ENCODE measurements around the gene CALM3.

CALM3 gene

DNA sequence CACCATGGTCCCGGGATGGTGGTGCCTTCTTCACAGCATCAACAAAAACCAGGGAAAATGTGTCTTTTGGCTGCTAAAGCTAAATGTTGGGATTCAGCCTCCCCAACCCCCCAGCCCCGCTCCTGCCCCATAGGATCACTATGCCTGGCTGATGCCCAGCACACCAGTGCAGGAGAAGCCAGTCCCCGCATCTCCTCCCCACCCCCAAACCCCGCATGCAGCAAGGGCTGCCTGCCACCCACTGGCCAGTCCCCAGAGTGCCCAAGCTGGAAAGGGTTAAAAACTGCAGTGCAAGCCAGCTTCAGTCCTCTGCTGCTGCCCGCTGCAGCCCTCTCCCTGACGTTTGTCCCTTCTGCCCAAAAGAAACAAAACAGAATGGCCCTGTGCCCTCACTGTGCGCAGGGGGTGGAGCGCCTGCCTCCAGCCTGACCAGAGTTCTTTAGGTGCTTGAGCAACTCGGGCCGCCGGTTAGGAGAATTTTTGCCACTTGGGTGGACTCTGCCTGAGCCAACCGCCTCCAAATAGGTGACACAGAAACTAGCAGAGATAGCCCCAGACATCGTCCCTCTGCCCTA, 3.7 kb downstream of the CALM3 start:
- in situ Hi-C loops (cut with HindIII; ENCODE audit: low sequenced_read_pairs) = no loop called here
- TF ChIP-seq, protein P1, sequence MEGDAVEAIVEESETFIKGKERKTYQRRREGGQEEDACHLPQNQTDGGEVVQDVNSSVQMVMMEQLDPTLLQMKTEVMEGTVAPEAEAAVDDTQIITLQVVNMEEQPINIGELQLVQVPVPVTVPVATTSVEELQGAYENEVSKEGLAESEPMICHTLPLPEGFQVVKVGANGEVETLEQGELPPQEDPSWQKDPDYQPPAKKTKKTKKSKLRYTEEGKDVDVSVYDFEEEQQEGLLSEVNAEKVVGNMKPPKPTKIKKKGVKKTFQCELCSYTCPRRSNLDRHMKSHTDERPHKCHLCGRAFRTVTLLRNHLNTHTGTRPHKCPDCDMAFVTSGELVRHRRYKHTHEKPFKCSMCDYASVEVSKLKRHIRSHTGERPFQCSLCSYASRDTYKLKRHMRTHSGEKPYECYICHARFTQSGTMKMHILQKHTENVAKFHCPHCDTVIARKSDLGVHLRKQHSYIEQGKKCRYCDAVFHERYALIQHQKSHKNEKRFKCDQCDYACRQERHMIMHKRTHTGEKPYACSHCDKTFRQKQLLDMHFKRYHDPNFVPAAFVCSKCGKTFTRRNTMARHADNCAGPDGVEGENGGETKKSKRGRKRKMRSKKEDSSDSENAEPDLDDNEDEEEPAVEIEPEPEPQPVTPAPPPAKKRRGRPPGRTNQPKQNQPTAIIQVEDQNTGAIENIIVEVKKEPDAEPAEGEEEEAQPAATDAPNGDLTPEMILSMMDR (IDR thresholded peaks at IDR 0.05; ENCODE audit: low read depth, low read length) = no peak
- H3K4me3 ChIP-seq (ENCODE audit: low read depth, low read length) = no peak overlapping the region
- no peak for DNase-seq (ENCODE audit: low read depth, low spot score)

DNA sequence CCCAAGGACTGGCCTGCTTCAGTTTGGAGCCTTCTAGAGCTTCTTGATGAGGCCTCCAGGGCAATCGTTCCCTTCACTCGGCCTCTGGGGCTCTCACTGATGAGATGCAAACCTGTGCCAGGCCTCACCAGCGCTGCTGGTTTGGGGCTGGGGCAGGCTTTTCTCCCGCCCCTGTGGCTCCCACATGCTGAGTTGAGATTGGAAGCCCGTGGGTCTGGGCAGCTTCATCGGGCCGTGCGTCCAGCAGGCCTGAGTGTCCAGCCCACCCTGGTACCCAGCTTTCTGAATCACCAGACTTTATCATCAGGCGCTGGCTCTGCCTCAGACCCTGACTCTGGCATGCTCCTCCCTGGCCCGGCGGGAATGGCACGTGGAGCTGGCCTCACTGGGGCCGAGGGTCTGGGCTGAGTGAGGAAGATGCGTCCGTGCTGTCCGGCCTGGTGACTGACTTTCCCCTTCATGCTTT, 4.3 kb downstream of the CALM3 start:
- no peak overlapping the region for H3K4me3 ChIP-seq (ENCODE audit: low read depth, low read length)
- no peak for DNase-seq (ENCODE audit: low read depth, low spot score)
- TF ChIP-seq, protein P1 (IDR thresholded peaks at IDR 0.05; ENCODE audit: low read depth, low read length) = no peak
- in situ Hi-C loops (cut with HindIII; ENCODE audit: low sequenced_read_pairs) = no loop called here

DNA sequence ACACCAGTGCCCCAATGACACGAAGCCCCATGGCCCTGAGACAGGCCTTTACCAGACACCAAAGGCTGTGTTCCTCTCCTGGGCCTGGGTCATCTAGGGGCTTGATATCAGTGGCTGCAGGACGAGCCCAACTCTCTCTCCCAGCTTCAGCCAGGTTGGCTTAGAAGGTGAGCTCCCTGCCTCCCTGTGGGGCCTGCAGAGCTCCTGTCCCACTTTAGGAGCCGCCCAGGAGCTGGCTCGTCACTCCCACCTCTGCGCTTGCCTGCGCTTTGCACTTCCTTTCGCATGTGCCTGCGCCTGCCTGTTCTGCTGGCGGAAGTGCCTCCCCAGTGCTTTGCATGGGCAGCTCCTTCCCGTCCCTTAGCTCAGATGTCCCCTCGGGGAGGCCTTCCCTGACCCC, 4.9 kb downstream of the CALM3 start:
- no peak overlapping the region for H3K4me3 ChIP-seq (ENCODE audit: low read depth, low read length)
- in situ Hi-C loops (cut with HindIII; ENCODE audit: low sequenced_read_pairs) = no loop called here
- TF ChIP-seq, protein P1 (IDR thresholded peaks at IDR 0.05; ENCODE audit: low read depth, low read length) = no peak
- no peak for DNase-seq (ENCODE audit: low read depth, low spot score)

DNA sequence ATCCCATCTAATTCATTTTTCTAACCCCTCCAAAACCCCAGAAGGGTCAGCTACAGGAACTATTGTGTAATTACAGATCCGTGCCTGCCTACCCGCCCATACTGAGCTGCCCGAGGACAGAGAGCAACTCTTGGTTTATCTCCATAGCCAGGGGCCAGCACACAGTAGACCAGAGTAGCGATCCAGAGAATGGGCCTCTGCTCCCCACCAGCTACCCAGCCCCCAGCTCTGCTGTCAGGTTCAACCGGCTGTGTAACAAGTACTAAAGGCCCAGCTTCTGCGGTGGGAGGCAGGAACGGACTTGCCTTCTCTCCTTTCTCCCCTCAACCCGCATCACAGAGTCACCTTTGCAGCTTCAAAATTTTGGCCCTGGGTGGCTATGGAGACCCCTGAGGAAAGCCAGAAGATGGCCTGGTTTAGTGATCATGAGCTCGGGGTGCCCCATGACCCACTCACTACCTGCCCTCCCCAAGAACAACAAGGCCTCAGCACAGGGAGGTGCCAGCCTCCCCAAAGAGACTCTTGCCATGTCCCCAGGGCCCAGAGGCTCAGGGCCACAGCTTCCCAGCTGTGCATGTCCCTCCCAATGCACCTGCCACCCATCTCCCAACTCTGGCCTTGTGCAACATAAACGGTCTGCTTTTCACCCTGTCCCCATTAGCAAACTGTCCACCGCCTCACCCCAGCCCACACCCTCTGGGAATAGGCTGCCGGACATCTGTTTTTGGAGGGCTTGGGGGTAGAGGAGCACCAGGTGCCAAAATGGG, 5.7 kb downstream of the CALM3 start:
- no peak for DNase-seq (ENCODE audit: low read depth, low spot score)
- in situ Hi-C loops (cut with HindIII; ENCODE audit: low sequenced_read_pairs) = no loop called here
- TF ChIP-seq, protein P1 (IDR thresholded peaks at IDR 0.05; ENCODE audit: low read depth, low read length) = no peak
- H3K4me3 ChIP-seq (ENCODE audit: low read depth, low read length) = no peak overlapping the region

DNA sequence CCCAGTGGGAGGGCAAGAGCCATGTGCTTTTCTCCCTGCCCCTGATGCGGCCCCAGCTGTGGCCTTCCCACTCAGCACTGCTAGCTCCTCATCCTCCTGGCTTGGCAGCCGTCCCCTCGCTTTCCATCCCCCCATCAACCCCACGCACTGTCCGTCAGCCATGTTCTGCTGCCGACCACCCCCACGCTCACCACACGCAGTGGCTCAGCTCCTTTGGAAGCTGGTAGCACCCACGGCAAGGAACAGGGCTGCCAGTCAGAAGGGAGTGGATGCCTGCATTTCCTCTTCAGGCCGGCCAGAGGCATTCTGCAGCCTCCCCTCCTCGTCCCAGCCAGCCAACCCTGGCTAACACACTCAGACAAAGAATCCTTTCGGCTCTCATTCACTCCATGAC, 6.3 kb downstream of the CALM3 start:
- H3K4me3 ChIP-seq (ENCODE audit: low read depth, low read length) = no peak overlapping the region

DNA sequence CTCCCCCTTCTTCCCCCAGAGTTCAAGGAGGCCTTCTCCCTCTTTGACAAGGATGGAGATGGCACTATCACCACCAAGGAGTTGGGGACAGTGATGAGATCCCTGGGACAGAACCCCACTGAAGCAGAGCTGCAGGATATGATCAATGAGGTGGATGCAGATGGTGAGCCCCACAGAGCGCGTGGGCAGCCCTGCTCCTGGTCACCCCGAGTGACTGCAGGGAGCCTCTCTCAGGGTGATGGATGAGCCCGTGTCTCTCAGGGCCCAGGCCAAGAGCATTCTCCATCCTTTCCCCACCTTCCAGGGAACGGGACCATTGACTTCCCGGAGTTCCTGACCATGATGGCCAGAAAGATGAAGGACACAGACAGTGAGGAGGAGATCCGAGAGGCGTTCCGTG, 7.0 kb downstream of the CALM3 start:
- TF ChIP-seq, protein P1 (IDR thresholded peaks at IDR 0.05; ENCODE audit: low read depth, low read length) = no peak
- in situ Hi-C loops (cut with HindIII; ENCODE audit: low sequenced_read_pairs) = no loop called here
- DNase-seq (ENCODE audit: low read depth, low spot score) = no peak

More for the DNA sequence above, 6.3 kb downstream of the CALM3 start:
- TF ChIP-seq, protein P1 (IDR thresholded peaks at IDR 0.05; ENCODE audit: low read depth, low read length) = no peak
- no peak for DNase-seq (ENCODE audit: low read depth, low spot score)
- in situ Hi-C loops (cut with HindIII; ENCODE audit: low sequenced_read_pairs) = no loop called here

More for the DNA sequence above, 7.0 kb downstream of the CALM3 start:
- H3K4me3 ChIP-seq (ENCODE audit: low read depth, low read length) = no peak overlapping the region
